MM.1S (cell line): ENCODE results near the gene NBPF6.
"Not testable (repeated sequence)": the region's sequence is repeated elsewhere in the genome, so short reads cannot be mapped to it uniquely, and the experiment has no call there.

Experiments
- DNase-seq: peaks from one replicate; pipeline ENCODE4 v3.0.0-alpha.2; 2015
- H2AFZ ChIP-seq: fragments of 300-600 bp; sonication (generic); 2 replicates; pipeline ENCODE4 v1.6.0; 2016; ENCODE audit warnings: antibody characterized with exemption, low read length
- H3F3A ChIP-seq: fragments of 300-600 bp; sonication (generic); 2 replicates; pipeline ENCODE4 v1.6.1; 2016; ENCODE audit warnings: mild to moderate bottlenecking, antibody characterized with exemption, low read length, moderate library complexity, mixed read lengths; ENCODE audit not compliant: insufficient read depth
- H3K27ac ChIP-seq: fragments of 300-600 bp; sonication (generic); 2 replicates; pipeline ENCODE4 v1.5.1; 2016; ENCODE audit warnings: mild to moderate bottlenecking, low read length
- H3K27me3 ChIP-seq: fragments of 300-600 bp; sonication (generic); replicated peaks from 2 replicates; pipeline ENCODE4 v1.6.0; 2016; ENCODE audit warnings: low read length; ENCODE audit not compliant: insufficient read depth
- H3K36me3 ChIP-seq: fragments of 300-600 bp; sonication (generic); replicated peaks from 2 replicates; pipeline ENCODE4 v1.6.1; 2016; ENCODE audit warnings: mild to moderate bottlenecking, low read length, mixed read lengths; ENCODE audit not compliant: insufficient read depth
- H3K4me1 ChIP-seq: fragments of 300-600 bp; sonication (generic); 2 replicates; pipeline ENCODE4 v1.6.1; 2016; ENCODE audit warnings: low read length, mixed read lengths
- H3K4me2 ChIP-seq: fragments of 300-600 bp; sonication (generic); 2 replicates; pipeline ENCODE4 v1.6.0; 2016; ENCODE audit warnings: low read depth, low read length
- H3K4me3 ChIP-seq: fragments of 300-600 bp; sonication (generic); 2 replicates; pipeline ENCODE4 v1.5.1; 2016; ENCODE audit warnings: low read length, mixed read lengths
- H3K79me2 ChIP-seq: fragments of 300-600 bp; sonication (generic); 2 replicates; pipeline ENCODE4 v1.6.1; 2016; ENCODE audit warnings: mixed run types, low read length, mixed read lengths
- H3K9ac ChIP-seq: fragments of 300-600 bp; sonication (generic); 2 replicates; pipeline ENCODE4 v1.6.1; 2016; ENCODE audit warnings: low read length, mixed read lengths
- H3K9me2 ChIP-seq: fragments of 300-600 bp; sonication (generic); replicated peaks from 2 replicates; pipeline ENCODE4 v1.6.1; 2016; ENCODE audit warnings: mild to moderate bottlenecking, low read length, mixed read lengths; ENCODE audit not compliant: insufficient read depth
- H3K9me3 ChIP-seq: fragments of 300-600 bp; sonication (generic); replicated peaks from 2 replicates; pipeline ENCODE4 v1.6.1; 2016; ENCODE audit warnings: mild to moderate bottlenecking, low read length, mixed read lengths; ENCODE audit not compliant: insufficient read depth
- H4K20me1 ChIP-seq: fragments of 300-600 bp; sonication (generic); 2 replicates; pipeline ENCODE4 v1.6.1; 2016; ENCODE audit warnings: mild to moderate bottlenecking, low read length, moderate library complexity, mixed read lengths; ENCODE audit not compliant: insufficient read depth
- CTCF ChIP-seq: fragments of 300-600 bp; sonication (generic); IDR thresholded peaks from 2 replicates; pipeline ENCODE4 v1.5.1; 2016; ENCODE audit warnings: antibody characterized with exemption, low read length, mixed read lengths
- EZH2 ChIP-seq: fragments of 300-600 bp; sonication (generic); optimal IDR thresholded peaks from 2 replicates; pipeline ENCODE3; 2017; ENCODE audit warnings: low read depth, mild to moderate bottlenecking, antibody characterized with exemption, low read length, mixed read lengths
- EZH2phosphoT487 ChIP-seq: fragments of 300-600 bp; sonication (generic); IDR thresholded peaks from 2 replicates; pipeline ENCODE4 v1.6.1; 2018; ENCODE audit warnings: antibody characterized with exemption, low read length

NBPF6 gene

GRCh38 chr1:108478429-108479015, 28.4 kb downstream of the NBPF6 start:
- H3K4me1 ChIP-seq, result no peaks in the 10 kb centered on the region
- TF ChIP-seq EZH2 (no peak), EZH2phosphoT487 (no peak), CTCF (no peak)
- H3K79me2 ChIP-seq, result no peaks in the 10 kb centered on the region
- no peak overlapping the region for H3K4me3 ChIP-seq
- no peak overlapping the region for H2AFZ ChIP-seq
- H3K4me2 ChIP-seq, result no peak overlapping the region
- no peaks in the 10 kb centered on the region for H3K27me3 ChIP-seq
- no peaks in the 10 kb centered on the region for H3K9me3 ChIP-seq
- H3K27ac ChIP-seq, result no peak overlapping the region
- H3K9me2 ChIP-seq, result no peaks in the 10 kb centered on the region
- no peak overlapping the region for H3K9ac ChIP-seq
- H3K36me3 ChIP-seq, result no peaks in the 10 kb centered on the region
- no peaks in the 10 kb centered on the region for H4K20me1 ChIP-seq
- H3F3A ChIP-seq, result no peaks in the 10 kb centered on the region
- no peak for DNase-seq

- H3K4me1 ChIP-seq, result no peaks in the 10 kb centered on the region
- no peak overlapping the region for H3K4me3 ChIP-seq
- H3K36me3 ChIP-seq, result no peaks in the 10 kb centered on the region
- no peaks in the 10 kb centered on the region for H3K27me3 ChIP-seq
- no peak for DNase-seq
- H2AFZ ChIP-seq, result no peak overlapping the region
- H3K4me2 ChIP-seq, result no peak overlapping the region
- H3F3A ChIP-seq, result no peaks in the 10 kb centered on the region
- no peaks in the 10 kb centered on the region for H3K79me2 ChIP-seq
- H3K9me2 ChIP-seq, result no peaks in the 10 kb centered on the region
- no peaks in the 10 kb centered on the region for H3K9me3 ChIP-seq
- H3K27ac ChIP-seq, result no peak overlapping the region
- H4K20me1 ChIP-seq, result no peaks in the 10 kb centered on the region
- TF ChIP-seq EZH2 (no peak), CTCF (no peak), EZH2phosphoT487 (no peak)
- H3K9ac ChIP-seq, result no peak overlapping the region
Measured at GRCh38 chr1:108482708-108483107, 32.6 kb downstream of the NBPF6 start.

GRCh38 chr1:108485990-108486389, 35.8 kb downstream of the NBPF6 start:
- H3K4me3 ChIP-seq, H2AFZ ChIP-seq, H3K9ac ChIP-seq, H3F3A ChIP-seq, H3K27me3 ChIP-seq, H3K79me2 ChIP-seq, H4K20me1 ChIP-seq, H3K4me1 ChIP-seq, H3K36me3 ChIP-seq, H3K9me2 ChIP-seq, H3K27ac ChIP-seq, DNase-seq, H3K4me2 ChIP-seq, H3K9me3 ChIP-seq: not testable (repeated sequence)

GRCh38 chr1:108486707-108487106, 36.6 kb downstream of the NBPF6 start:
- H3K9ac ChIP-seq, H2AFZ ChIP-seq, H3K9me3 ChIP-seq, H3K4me1 ChIP-seq, H3F3A ChIP-seq, DNase-seq, H3K36me3 ChIP-seq, H3K27ac ChIP-seq, H3K4me3 ChIP-seq, H3K9me2 ChIP-seq, H3K4me2 ChIP-seq, H3K27me3 ChIP-seq, H3K79me2 ChIP-seq, H4K20me1 ChIP-seq: not testable (repeated sequence)

GRCh38 chr1:108495008-108495407, 44.9 kb downstream of the NBPF6 start:
- H3K4me3 ChIP-seq, H3K9ac ChIP-seq, H3K4me1 ChIP-seq, H3K27me3 ChIP-seq, H3K36me3 ChIP-seq, DNase-seq, H2AFZ ChIP-seq, H3K9me2 ChIP-seq, H3K4me2 ChIP-seq, H3K79me2 ChIP-seq, H3F3A ChIP-seq, H3K27ac ChIP-seq, H3K9me3 ChIP-seq, H4K20me1 ChIP-seq: not testable (repeated sequence)

- H3K79me2 ChIP-seq, H3K36me3 ChIP-seq, H3K4me1 ChIP-seq, H3K27me3 ChIP-seq, H3K4me3 ChIP-seq, H2AFZ ChIP-seq, H3K4me2 ChIP-seq, H3K9ac ChIP-seq, H3K9me3 ChIP-seq, DNase-seq, H3F3A ChIP-seq, H3K27ac ChIP-seq, H4K20me1 ChIP-seq, H3K9me2 ChIP-seq: not testable (repeated sequence)
Measured at GRCh38 chr1:108496856-108497255, 46.7 kb downstream of the NBPF6 start.
